IMR-90 (cell line): ENCODE results near the gene TRDN. TPM values are rescaled to one million over a fixed set of nuclear protein-coding genes. Genes with fewer than 3 reads are reported as not detected.

Experiments used
- ATAC-seq: fragments of 200-7000 bp; cut with Tn5 transposase; 2 replicates; pipeline ENCODE4 v1.9.1; 2020; ENCODE audit warnings: low read depth, mild to moderate bottlenecking, moderate library complexity
- BruUV-seq: library from RNA; stranded (reverse); fragments of 400-500 nt; replicated peaks from 2 replicates; lab custom pipeline; 2021; lab: Mats Ljungman, UMichigan
- CTCF ChIA-PET: fragments of 300-600 bp; formaldehyde crosslinking; extraction: SDS; loops from one replicate; lab custom pipeline; 2021; ENCODE audit warnings: antibody characterized with exemption; lab: Yijun Ruan, JAX
- POLR2A ChIA-PET: fragments of 300-600 bp; sonication (Branson Sonifier 250); formaldehyde crosslinking; loops from one replicate; lab custom pipeline; 2022; ENCODE audit warnings: antibody characterized with exemption; ENCODE audit not compliant: unreplicated experiment; lab: Charles Lee
- DNase-seq: peaks from one replicate; pipeline ENCODE4 v3.0.0; 2013
- H2AFZ ChIP-seq: replicated peaks from 2 replicates; pipeline ENCODE3; 2013; ENCODE audit warnings: low read length, mild to moderate bottlenecking; ENCODE audit not compliant: poor library complexity
- H2AK5ac ChIP-seq: 2 replicates; pipeline ENCODE4 v1.6.1; 2013; ENCODE audit warnings: low read depth, low read length, inconsistent platforms
- H2AK9ac ChIP-seq: replicated peaks from 2 replicates; pipeline ENCODE3; 2013; ENCODE audit warnings: mild to moderate bottlenecking, low read depth, low read length, moderate library complexity; ENCODE audit not compliant: poor library complexity
- H2BK120ac ChIP-seq: 2 replicates; pipeline ENCODE4 v1.6.1; 2013; ENCODE audit warnings: low read depth, low read length, inconsistent platforms
- H2BK15ac ChIP-seq: 3 replicates; pipeline ENCODE4 v1.6.1; 2013; ENCODE audit warnings: low read depth, low read length, inconsistent platforms
- H2BK20ac ChIP-seq: 2 replicates; pipeline ENCODE4 v1.6.1; 2013; ENCODE audit warnings: low read depth, mild to moderate bottlenecking, inconsistent platforms, low read length, moderate library complexity
- H2BK5ac ChIP-seq: 2 replicates; pipeline ENCODE4 v1.6.1; 2013; ENCODE audit warnings: mild to moderate bottlenecking, low read depth, low read length, inconsistent platforms; ENCODE audit not compliant: poor library complexity, severe bottlenecking
- H3K14ac ChIP-seq: replicated peaks from 2 replicates; pipeline ENCODE4 v1.6.1; 2013; ENCODE audit warnings: low read depth, low read length, inconsistent platforms
- H3K18ac ChIP-seq: 2 replicates; pipeline ENCODE4 v1.6.1; 2013; ENCODE audit warnings: low read depth, low read length, control low read depth
- H3K23ac ChIP-seq: 2 replicates; pipeline ENCODE4 v1.6.1; 2013; ENCODE audit warnings: low read depth, low read length, inconsistent platforms
- H3K27ac ChIP-seq: 2 replicates; pipeline ENCODE4 v1.5.1; 2013; ENCODE audit warnings: mild to moderate bottlenecking, control low read depth, low read length; ENCODE audit not compliant: insufficient read depth
- H3K27me3 ChIP-seq: 2 replicates; pipeline ENCODE4 v1.6.1; 2013; ENCODE audit warnings: low read length; ENCODE audit not compliant: control insufficient read depth, insufficient read depth
- H3K36me3 ChIP-seq: 2 replicates; pipeline ENCODE4 v1.6.1; 2013; ENCODE audit warnings: low read length, mixed read lengths; ENCODE audit not compliant: control insufficient read depth, insufficient read depth
- H3K4ac ChIP-seq: 2 replicates; pipeline ENCODE4 v1.6.1; 2013; ENCODE audit warnings: low read depth, low read length, inconsistent platforms
- H3K4me1 ChIP-seq: 2 replicates; pipeline ENCODE4 v1.6.1; 2013; ENCODE audit warnings: low read length, mixed read lengths; ENCODE audit not compliant: control insufficient read depth, insufficient read depth
- H3K4me2 ChIP-seq: 2 replicates; pipeline ENCODE4 v1.6.1; 2013; ENCODE audit warnings: low read depth, mild to moderate bottlenecking, control low read depth, low read length, moderate library complexity
- H3K4me3 ChIP-seq: 2 replicates; pipeline ENCODE4 v1.5.1; 2013; ENCODE audit warnings: low read depth, mild to moderate bottlenecking, control low read depth, low read length, moderate library complexity; ENCODE audit not compliant: insufficient read depth
- H3K56ac ChIP-seq: 2 replicates; pipeline ENCODE4 v1.6.1; 2013; ENCODE audit warnings: low read length, inconsistent platforms; ENCODE audit not compliant: insufficient read depth; ENCODE audit errors: extremely low read depth
- H3K79me1 ChIP-seq, 2 experiments: 2 replicates each; pipeline ENCODE4 v1.6.1; 2013; ENCODE audit warnings: low read length in 2 of 2, inconsistent platforms in 1 of 2, low read depth in 1 of 2
- H3K9ac ChIP-seq: 2 replicates; pipeline ENCODE4 v1.6.1; 2013; ENCODE audit warnings: low read depth, low read length, control low read depth
- H3K9me1 ChIP-seq: 2 replicates; pipeline ENCODE4 v1.6.1; 2013; ENCODE audit warnings: low read length, inconsistent platforms; ENCODE audit not compliant: insufficient read depth
- H3K9me3 ChIP-seq: 2 replicates; pipeline ENCODE4 v1.6.1; 2013; ENCODE audit warnings: low read length; ENCODE audit not compliant: control insufficient read depth, insufficient read depth
- H4K20me1 ChIP-seq: 2 replicates; pipeline ENCODE4 v1.6.1; 2013; ENCODE audit warnings: low read length, inconsistent platforms; ENCODE audit not compliant: insufficient read depth
- H4K5ac ChIP-seq: 2 replicates; pipeline ENCODE4 v1.6.1; 2013; ENCODE audit warnings: mild to moderate bottlenecking, low read depth, low read length, control low read depth
- H4K8ac ChIP-seq, 2 experiments: 2 replicates each; pipeline ENCODE4 v1.6.1; 2013; ENCODE audit warnings: low read depth in 2 of 2, low read length in 2 of 2, control low read depth in 1 of 2, inconsistent platforms in 1 of 2
- H4K91ac ChIP-seq: 2 replicates; pipeline ENCODE4 v1.6.1; 2013; ENCODE audit warnings: low read depth, low read length, inconsistent platforms; ENCODE audit not compliant: insufficient read depth
- BHLHE40 ChIP-seq: fragments of 150-350 bp; IDR thresholded peaks from 2 replicates; pipeline ENCODE4 v1.6.1; 2016; ENCODE audit warnings: mild to moderate bottlenecking, low read depth, low read length
- CEBPB ChIP-seq: IDR thresholded peaks from 2 replicates; pipeline ENCODE4 v1.6.1; 2012; ENCODE audit warnings: low read depth, low read length, improper control_type of control experiment
- FOS ChIP-seq: fragments of 150-350 bp; IDR thresholded peaks from 2 replicates; pipeline ENCODE4 v1.6.1; 2016; ENCODE audit warnings: low read depth, low read length
- MXI1 ChIP-seq: IDR thresholded peaks from 2 replicates; pipeline ENCODE4 v1.6.1; 2012; ENCODE audit warnings: low read depth, mild to moderate bottlenecking, low read length, moderate library complexity, borderline replicate concordance
- POLR2A ChIP-seq: IDR thresholded peaks from 2 replicates; pipeline ENCODE4 v1.6.1; 2012; ENCODE audit warnings: mild to moderate bottlenecking, low read depth, low read length
- RFX5 ChIP-seq: IDR thresholded peaks from 2 replicates; pipeline ENCODE4 v1.8.0; 2012; ENCODE audit warnings: low read depth, mild to moderate bottlenecking, low read length, moderate library complexity
- WGBS, 2 experiments: methylation state at CpG; one replicate each; pipeline versions ENCODE4 v1.1.5 to v1.1.7; 2013; ENCODE audit warnings: missing lambda C conversion rate in 2 of 2; ENCODE audit not compliant: insufficient read length in 1 of 2; ENCODE audit errors: extremely low coverage in 2 of 2; 5-methylcytosine and 5-hydroxymethylcytosine counted together
- dilution Hi-C: fragments of 300-500 bp; cut with HindIII; formaldehyde crosslinking; loops from one replicate; pipeline ENCODE4 v1.14.3; 2018; ENCODE audit warnings: low sequenced_read_pairs; ENCODE audit not compliant: unreplicated experiment
- in situ Hi-C: fragments of 300-500 bp; cut with MboI; formaldehyde crosslinking; loops from 3 replicates; pipeline ENCODE4 v1.14.3; 2019; ENCODE audit warnings: low sequenced_read_pairs, inconsistent platforms, mixed read lengths
- intact Hi-C: fragments of 100-400 bp; cut with micrococcal nuclease; formaldehyde crosslinking; loops from 2 replicates; pipeline ENCODE4 v1.10.0; 2022
- polyA plus RNA-seq, 3 experiments: library from polyadenylated mRNA; depleted of rRNA; stranded (reverse); fragments of >200 nt; gene quantifications; 2 replicates each; pipeline ENCODE4 v1.2.3, GENCODE V29; 2012; ENCODE audit warnings: low replicate concordance in 1 of 3
- total RNA-seq: library from RNA; depleted of rRNA; stranded (reverse); fragments of >200 nt; gene quantifications from 2 replicates; pipeline ENCODE4 v1.2.3, GENCODE V29; 2012

Gene TRDN
- total and polyA plus RNA-seq, 2 of the 4 experiments (the other 2 are of a cell fraction): not detected

- H4K20me1 ChIP-seq: no peaks in the 10 kb centered on the region
- in situ Hi-C loops (no loop called here), dilution Hi-C loops (no loop called here), intact Hi-C loops (no loop called here)
- no peaks in the 10 kb centered on the region for H3K9me1 ChIP-seq
- H2AK9ac ChIP-seq: no peak overlapping the region
- H3K23ac ChIP-seq: no peak overlapping the region
- DNase-seq: no peak
- H3K27ac ChIP-seq: no peak overlapping the region
- no TSS peak for BruUV-seq
- no peaks in the 10 kb centered on the region for H3K36me3 ChIP-seq
- H4K5ac ChIP-seq: no peak overlapping the region
- WGBS, 2 experiments: no CpG with 5 or more reads among the region's 2 CpGs
- no peak overlapping the region for H2BK5ac ChIP-seq
- H3K9ac ChIP-seq: no peak overlapping the region
- H3K79me1 ChIP-seq: no peaks in the 10 kb centered on the region
- H4K91ac ChIP-seq: no peak overlapping the region
- no peak overlapping the region for H3K4ac ChIP-seq
- H3K9me3 ChIP-seq: peaks cover 8% of the 10 kb centered on the region
- H3K18ac ChIP-seq: no peak overlapping the region
- H3K4me1 ChIP-seq: no peaks in the 10 kb centered on the region
- no peak overlapping the region for H2BK20ac ChIP-seq
- no peak overlapping the region for H3K4me3 ChIP-seq
- H2BK15ac ChIP-seq: no peak overlapping the region
- H3K4me2 ChIP-seq: no peak overlapping the region
- no peak overlapping the region for H4K8ac ChIP-seq
- H3K27me3 ChIP-seq: no peaks in the 10 kb centered on the region
- no peak for TF ChIP-seq POLR2A
- no peak for TF ChIP-seq MXI1
- TF ChIP-seq BHLHE40: no peak
- TF ChIP-seq FOS: no peak
- TF ChIP-seq CEBPB: no peak
- TF ChIP-seq RFX5: no peak
- ATAC-seq: no peak
- H2BK120ac ChIP-seq: no peak overlapping the region
- no peak overlapping the region for H3K14ac ChIP-seq
- no peak overlapping the region for H2AK5ac ChIP-seq
- H2AFZ ChIP-seq: no peak overlapping the region
- CTCF ChIA-PET: no interaction called here
- H3K56ac ChIP-seq: no peak overlapping the region
- POLR2A ChIA-PET: no interaction called here
Observed at GRCh38 chr6:123515715-123516114, 121.0 kb downstream of the TRDN start.
